GM21619 (cell line): ENCODE data around the gene ATXN2.
A peak's percentile ranks its signal among the peaks of the same experiment; 100 is the strongest.

ENCODE experiments used
- ATAC-seq: cut with Tn5 transposase; IDR thresholded peaks from one replicate; pipeline ENCODE4 v1.9.1; 2021; ENCODE audit not compliant: unreplicated experiment

The ATXN2 gene

GRCh38 chr12:111454311-111454710 is 144.8 kb downstream of the ATXN2 start:
- ATAC-seq, result no peak

- no peak for ATAC-seq
These were observed 145.8 kb downstream of the ATXN2 start for GRCh38 chr12:111453071-111453989.

- no peak for ATAC-seq
These were observed 147.4 kb downstream of the ATXN2 start for GRCh38 chr12:111451649-111452129.

GRCh38 chr12:111451232-111451631 is 147.9 kb downstream of the ATXN2 start:
- no peak for ATAC-seq

GRCh38 chr12:111450676-111451075 is 148.4 kb downstream of the ATXN2 start:
- ATAC-seq, result no peak

GRCh38 chr12:111448846-111449790 is 150.0 kb downstream of the ATXN2 start:
- ATAC-seq, result no peak

GRCh38 chr12:111448266-111448830 is 150.8 kb downstream of the ATXN2 start:
- ATAC-seq, result no peak

- no peak for ATAC-seq
These were observed 151.4 kb downstream of the ATXN2 start for GRCh38 chr12:111447571-111448265.

GRCh38 chr12:111446631-111447570 is 152.2 kb downstream of the ATXN2 start:
- ATAC-seq, result no peak

GRCh38 chr12:111445726-111446581 is 153.2 kb downstream of the ATXN2 start:
- no peak for ATAC-seq

GRCh38 chr12:111444925-111445725 is 154.0 kb downstream of the ATXN2 start:
- peak; percentile 84 for ATAC-seq

- peak; percentile 36 for ATAC-seq
These were observed 154.7 kb downstream of the ATXN2 start for GRCh38 chr12:111444314-111444924.

GRCh38 chr12:111443586-111443985 is 155.5 kb downstream of the ATXN2 start:
- no peak for ATAC-seq

- ATAC-seq, result no peak
These were observed 156.0 kb downstream of the ATXN2 start for GRCh38 chr12:111443086-111443485.

GRCh38 chr12:111442301-111443045 is 156.6 kb downstream of the ATXN2 start:
- no peak for ATAC-seq

GRCh38 chr12:111441107-111441928 is 157.8 kb downstream of the ATXN2 start:
- no peak for ATAC-seq
